IMR-90 (cell line): ENCODE results near the gene GPC5. TPM values are rescaled to one million over a fixed set of nuclear protein-coding genes. Genes with fewer than 3 reads are reported as not detected.

Source experiments
- ATAC-seq: fragments of 200-7000 bp; cut with Tn5 transposase; 2 replicates; pipeline ENCODE4 v1.9.1; 2020; ENCODE audit warnings: low read depth, mild to moderate bottlenecking, moderate library complexity
- BruUV-seq: library from RNA; stranded (reverse); fragments of 400-500 nt; replicated peaks from 2 replicates; lab custom pipeline; 2021; lab: Mats Ljungman, UMichigan
- CTCF ChIA-PET: fragments of 300-600 bp; formaldehyde crosslinking; extraction: SDS; loops from one replicate; lab custom pipeline; 2021; ENCODE audit warnings: antibody characterized with exemption; lab: Yijun Ruan, JAX
- POLR2A ChIA-PET: fragments of 300-600 bp; sonication (Branson Sonifier 250); formaldehyde crosslinking; loops from one replicate; lab custom pipeline; 2022; ENCODE audit warnings: antibody characterized with exemption; ENCODE audit not compliant: unreplicated experiment; lab: Charles Lee
- DNase-seq: peaks from one replicate; pipeline ENCODE4 v3.0.0; 2013
- H2AFZ ChIP-seq: replicated peaks from 2 replicates; pipeline ENCODE3; 2013; ENCODE audit warnings: low read length, mild to moderate bottlenecking; ENCODE audit not compliant: poor library complexity
- H2AK5ac ChIP-seq: 2 replicates; pipeline ENCODE4 v1.6.1; 2013; ENCODE audit warnings: low read depth, low read length, inconsistent platforms
- H2AK9ac ChIP-seq: replicated peaks from 2 replicates; pipeline ENCODE3; 2013; ENCODE audit warnings: mild to moderate bottlenecking, low read depth, low read length, moderate library complexity; ENCODE audit not compliant: poor library complexity
- H2BK120ac ChIP-seq: 2 replicates; pipeline ENCODE4 v1.6.1; 2013; ENCODE audit warnings: low read depth, low read length, inconsistent platforms
- H2BK15ac ChIP-seq: 3 replicates; pipeline ENCODE4 v1.6.1; 2013; ENCODE audit warnings: low read depth, low read length, inconsistent platforms
- H2BK20ac ChIP-seq: 2 replicates; pipeline ENCODE4 v1.6.1; 2013; ENCODE audit warnings: low read depth, mild to moderate bottlenecking, inconsistent platforms, low read length, moderate library complexity
- H2BK5ac ChIP-seq: 2 replicates; pipeline ENCODE4 v1.6.1; 2013; ENCODE audit warnings: mild to moderate bottlenecking, low read depth, low read length, inconsistent platforms; ENCODE audit not compliant: poor library complexity, severe bottlenecking
- H3K14ac ChIP-seq: replicated peaks from 2 replicates; pipeline ENCODE4 v1.6.1; 2013; ENCODE audit warnings: low read depth, low read length, inconsistent platforms
- H3K18ac ChIP-seq: 2 replicates; pipeline ENCODE4 v1.6.1; 2013; ENCODE audit warnings: low read depth, low read length, control low read depth
- H3K23ac ChIP-seq: 2 replicates; pipeline ENCODE4 v1.6.1; 2013; ENCODE audit warnings: low read depth, low read length, inconsistent platforms
- H3K27ac ChIP-seq: 2 replicates; pipeline ENCODE4 v1.5.1; 2013; ENCODE audit warnings: mild to moderate bottlenecking, control low read depth, low read length; ENCODE audit not compliant: insufficient read depth
- H3K27me3 ChIP-seq: 2 replicates; pipeline ENCODE4 v1.6.1; 2013; ENCODE audit warnings: low read length; ENCODE audit not compliant: control insufficient read depth, insufficient read depth
- H3K36me3 ChIP-seq: 2 replicates; pipeline ENCODE4 v1.6.1; 2013; ENCODE audit warnings: low read length, mixed read lengths; ENCODE audit not compliant: control insufficient read depth, insufficient read depth
- H3K4ac ChIP-seq: 2 replicates; pipeline ENCODE4 v1.6.1; 2013; ENCODE audit warnings: low read depth, low read length, inconsistent platforms
- H3K4me1 ChIP-seq: 2 replicates; pipeline ENCODE4 v1.6.1; 2013; ENCODE audit warnings: low read length, mixed read lengths; ENCODE audit not compliant: control insufficient read depth, insufficient read depth
- H3K4me2 ChIP-seq: 2 replicates; pipeline ENCODE4 v1.6.1; 2013; ENCODE audit warnings: low read depth, mild to moderate bottlenecking, control low read depth, low read length, moderate library complexity
- H3K4me3 ChIP-seq: 2 replicates; pipeline ENCODE4 v1.5.1; 2013; ENCODE audit warnings: low read depth, mild to moderate bottlenecking, control low read depth, low read length, moderate library complexity; ENCODE audit not compliant: insufficient read depth
- H3K56ac ChIP-seq: 2 replicates; pipeline ENCODE4 v1.6.1; 2013; ENCODE audit warnings: low read length, inconsistent platforms; ENCODE audit not compliant: insufficient read depth; ENCODE audit errors: extremely low read depth
- H3K79me1 ChIP-seq, 2 experiments: 2 replicates each; pipeline ENCODE4 v1.6.1; 2013; ENCODE audit warnings: low read length in 2 of 2, inconsistent platforms in 1 of 2, low read depth in 1 of 2
- H3K9ac ChIP-seq: 2 replicates; pipeline ENCODE4 v1.6.1; 2013; ENCODE audit warnings: low read depth, low read length, control low read depth
- H3K9me1 ChIP-seq: 2 replicates; pipeline ENCODE4 v1.6.1; 2013; ENCODE audit warnings: low read length, inconsistent platforms; ENCODE audit not compliant: insufficient read depth
- H3K9me3 ChIP-seq: 2 replicates; pipeline ENCODE4 v1.6.1; 2013; ENCODE audit warnings: low read length; ENCODE audit not compliant: control insufficient read depth, insufficient read depth
- H4K20me1 ChIP-seq: 2 replicates; pipeline ENCODE4 v1.6.1; 2013; ENCODE audit warnings: low read length, inconsistent platforms; ENCODE audit not compliant: insufficient read depth
- H4K5ac ChIP-seq: 2 replicates; pipeline ENCODE4 v1.6.1; 2013; ENCODE audit warnings: mild to moderate bottlenecking, low read depth, low read length, control low read depth
- H4K8ac ChIP-seq, 2 experiments: 2 replicates each; pipeline ENCODE4 v1.6.1; 2013; ENCODE audit warnings: low read depth in 2 of 2, low read length in 2 of 2, control low read depth in 1 of 2, inconsistent platforms in 1 of 2
- H4K91ac ChIP-seq: 2 replicates; pipeline ENCODE4 v1.6.1; 2013; ENCODE audit warnings: low read depth, low read length, inconsistent platforms; ENCODE audit not compliant: insufficient read depth
- CHD1 ChIP-seq: IDR thresholded peaks from 2 replicates; pipeline ENCODE4 v1.6.1; 2012; ENCODE audit warnings: low read depth, low read length, improper control_type of control experiment
- FOS ChIP-seq: fragments of 150-350 bp; IDR thresholded peaks from 2 replicates; pipeline ENCODE4 v1.6.1; 2016; ENCODE audit warnings: low read depth, low read length
- MAFK ChIP-seq: IDR thresholded peaks from 2 replicates; pipeline ENCODE4 v1.6.1; 2012; ENCODE audit warnings: low read depth, low read length, improper control_type of control experiment
- MAZ ChIP-seq: IDR thresholded peaks from 2 replicates; pipeline ENCODE4 v1.6.1; 2012; ENCODE audit warnings: low read depth, mild to moderate bottlenecking, low read length, improper control_type of control experiment, moderate library complexity, borderline replicate concordance
- MXI1 ChIP-seq: IDR thresholded peaks from 2 replicates; pipeline ENCODE4 v1.6.1; 2012; ENCODE audit warnings: low read depth, mild to moderate bottlenecking, low read length, moderate library complexity, borderline replicate concordance
- POLR2A ChIP-seq: IDR thresholded peaks from 2 replicates; pipeline ENCODE4 v1.6.1; 2012; ENCODE audit warnings: mild to moderate bottlenecking, low read depth, low read length
- RFX5 ChIP-seq: IDR thresholded peaks from 2 replicates; pipeline ENCODE4 v1.8.0; 2012; ENCODE audit warnings: low read depth, mild to moderate bottlenecking, low read length, moderate library complexity
- SMC3 ChIP-seq: fragments of 150-350 bp; IDR thresholded peaks from 2 replicates; pipeline ENCODE4 v1.6.1; 2016; ENCODE audit warnings: low read depth, mild to moderate bottlenecking, antibody characterized with exemption, low read length, moderate library complexity
- USF2 ChIP-seq: fragments of 150-350 bp; IDR thresholded peaks from 2 replicates; pipeline ENCODE4 v1.6.1; 2017; ENCODE audit warnings: mild to moderate bottlenecking, antibody characterized with exemption, low read length, low read depth
- whole genome bisulfite sequencing, 2 experiments: methylation state at CpG; one replicate each; pipeline versions ENCODE4 v1.1.5 to v1.1.7; 2013; ENCODE audit warnings: missing lambda C conversion rate in 2 of 2; ENCODE audit not compliant: insufficient read length in 1 of 2; ENCODE audit errors: extremely low coverage in 2 of 2; 5-methylcytosine and 5-hydroxymethylcytosine counted together
- dilution Hi-C: fragments of 300-500 bp; cut with HindIII; formaldehyde crosslinking; loops from one replicate; pipeline ENCODE4 v1.14.3; 2018; ENCODE audit warnings: low sequenced_read_pairs; ENCODE audit not compliant: unreplicated experiment
- in situ Hi-C: fragments of 300-500 bp; cut with MboI; formaldehyde crosslinking; loops from 3 replicates; pipeline ENCODE4 v1.14.3; 2019; ENCODE audit warnings: low sequenced_read_pairs, inconsistent platforms, mixed read lengths
- intact Hi-C: fragments of 100-400 bp; cut with micrococcal nuclease; formaldehyde crosslinking; loops from 2 replicates; pipeline ENCODE4 v1.10.0; 2022
- polyA plus RNA-seq, 3 experiments: library from polyadenylated mRNA; depleted of rRNA; stranded (reverse); fragments of >200 nt; gene quantifications; 2 replicates each; pipeline ENCODE4 v1.2.3, GENCODE V29; 2012; ENCODE audit warnings: low replicate concordance in 1 of 3
- total RNA-seq: library from RNA; depleted of rRNA; stranded (reverse); fragments of >200 nt; gene quantifications from 2 replicates; pipeline ENCODE4 v1.2.3, GENCODE V29; 2012
- TF ChIP-seq, protein P1 (sequence below): fragments of 150-350 bp; IDR thresholded peaks from 2 replicates; pipeline ENCODE4 v1.6.1; 2016; ENCODE audit warnings: low read depth, mild to moderate bottlenecking, low read length, moderate library complexity, borderline replicate concordance

The GPC5 gene
- total and polyA plus RNA-seq, 2 of the 4 experiments (the other 2 are of a cell fraction), result 0.94 to 1.8 TPM

- no peak overlapping the region for H3K4me3 ChIP-seq
- H2AFZ ChIP-seq, result no peak overlapping the region
- H3K9me3 ChIP-seq, result 0 out of 2 replicates have a peak, but pooled peaks cover 2% of the 10 kb centered on the region
- no peak overlapping the region for H3K14ac ChIP-seq
- no peak overlapping the region for H3K23ac ChIP-seq
- H3K27ac ChIP-seq, result no peak overlapping the region
- H3K27me3 ChIP-seq, result no peaks in the 10 kb centered on the region
- H2AK5ac ChIP-seq, result no peak overlapping the region
- no peak overlapping the region for H3K18ac ChIP-seq
- TF ChIP-seq RFX5, result no peak
- no peak for TF ChIP-seq CHD1
- TF ChIP-seq MAZ, result no peak
- TF ChIP-seq POLR2A, result no peak
- TF ChIP-seq, protein P1, sequence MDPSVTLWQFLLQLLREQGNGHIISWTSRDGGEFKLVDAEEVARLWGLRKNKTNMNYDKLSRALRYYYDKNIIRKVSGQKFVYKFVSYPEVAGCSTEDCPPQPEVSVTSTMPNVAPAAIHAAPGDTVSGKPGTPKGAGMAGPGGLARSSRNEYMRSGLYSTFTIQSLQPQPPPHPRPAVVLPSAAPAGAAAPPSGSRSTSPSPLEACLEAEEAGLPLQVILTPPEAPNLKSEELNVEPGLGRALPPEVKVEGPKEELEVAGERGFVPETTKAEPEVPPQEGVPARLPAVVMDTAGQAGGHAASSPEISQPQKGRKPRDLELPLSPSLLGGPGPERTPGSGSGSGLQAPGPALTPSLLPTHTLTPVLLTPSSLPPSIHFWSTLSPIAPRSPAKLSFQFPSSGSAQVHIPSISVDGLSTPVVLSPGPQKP, result no peak
- no peak for TF ChIP-seq USF2
- no peak for TF ChIP-seq SMC3
- TF ChIP-seq MXI1, result no peak
- TF ChIP-seq FOS, result no peak
- no peak for TF ChIP-seq MAFK
- no peak overlapping the region for H2BK15ac ChIP-seq
- H3K36me3 ChIP-seq, result no peaks in the 10 kb centered on the region
- no TSS peak for BruUV-seq
- H3K4ac ChIP-seq, result no peak overlapping the region
- ATAC-seq, result no peak
- dilution Hi-C loops, result no loop called here
- intact Hi-C loops, result no loop called here
- H2BK120ac ChIP-seq, result no peak overlapping the region
- CTCF ChIA-PET, result no interaction called here
- in situ Hi-C loops, result no loop called here
- no peak overlapping the region for H2BK5ac ChIP-seq
- H4K20me1 ChIP-seq, result no peaks in the 10 kb centered on the region
- WGBS, 2 experiments, result 20% methylated on average over 1 of the region's 4 CpGs; no CpG with 5 or more reads in 1 of the 2 experiments
- H3K9ac ChIP-seq, result no peak overlapping the region
- no peak overlapping the region for H2BK20ac ChIP-seq
- no peak overlapping the region for H3K56ac ChIP-seq
- H4K5ac ChIP-seq, result no peak overlapping the region
- no peaks in the 10 kb centered on the region for H3K9me1 ChIP-seq
- POLR2A ChIA-PET, result no interaction called here
- DNase-seq, result no peak
- no peaks in the 10 kb centered on the region for H3K79me1 ChIP-seq
- H2AK9ac ChIP-seq, result no peak overlapping the region
- no peaks in the 10 kb centered on the region for H3K4me1 ChIP-seq
- H3K4me2 ChIP-seq, result no peak overlapping the region
- no peak overlapping the region for H4K91ac ChIP-seq
- H4K8ac ChIP-seq, result no peak overlapping the region
These were observed 166.0 kb downstream of the GPC5 start for GRCh38 chr13:91564396-91564795.
